ENCODE data around the gene SLC25A4.

DNA sequence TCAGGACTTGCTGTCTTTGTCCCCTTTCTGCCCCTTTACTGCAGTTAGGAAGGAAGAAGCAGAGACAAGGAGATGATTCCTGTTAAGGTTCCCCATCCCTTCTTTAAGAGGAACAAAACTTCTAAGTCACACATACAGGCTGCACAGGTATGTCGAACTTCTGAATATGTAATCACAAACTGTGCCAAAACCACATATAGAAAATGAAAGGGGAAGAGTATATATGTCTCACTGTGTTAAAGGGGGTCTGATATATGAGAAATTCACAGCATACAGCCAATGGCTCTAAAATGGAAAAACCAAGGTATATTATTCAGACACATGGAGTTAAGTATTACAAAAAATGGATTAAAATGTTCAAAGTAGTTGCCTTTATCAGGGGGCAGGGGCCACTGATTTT is 49.0 kb downstream of the SLC25A4 start:
- TF ChIP-seq, protein P1, sequence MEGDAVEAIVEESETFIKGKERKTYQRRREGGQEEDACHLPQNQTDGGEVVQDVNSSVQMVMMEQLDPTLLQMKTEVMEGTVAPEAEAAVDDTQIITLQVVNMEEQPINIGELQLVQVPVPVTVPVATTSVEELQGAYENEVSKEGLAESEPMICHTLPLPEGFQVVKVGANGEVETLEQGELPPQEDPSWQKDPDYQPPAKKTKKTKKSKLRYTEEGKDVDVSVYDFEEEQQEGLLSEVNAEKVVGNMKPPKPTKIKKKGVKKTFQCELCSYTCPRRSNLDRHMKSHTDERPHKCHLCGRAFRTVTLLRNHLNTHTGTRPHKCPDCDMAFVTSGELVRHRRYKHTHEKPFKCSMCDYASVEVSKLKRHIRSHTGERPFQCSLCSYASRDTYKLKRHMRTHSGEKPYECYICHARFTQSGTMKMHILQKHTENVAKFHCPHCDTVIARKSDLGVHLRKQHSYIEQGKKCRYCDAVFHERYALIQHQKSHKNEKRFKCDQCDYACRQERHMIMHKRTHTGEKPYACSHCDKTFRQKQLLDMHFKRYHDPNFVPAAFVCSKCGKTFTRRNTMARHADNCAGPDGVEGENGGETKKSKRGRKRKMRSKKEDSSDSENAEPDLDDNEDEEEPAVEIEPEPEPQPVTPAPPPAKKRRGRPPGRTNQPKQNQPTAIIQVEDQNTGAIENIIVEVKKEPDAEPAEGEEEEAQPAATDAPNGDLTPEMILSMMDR (IDR thresholded peaks at IDR 0.05): no peak
- no peak for TF ChIP-seq ZFX (IDR thresholded peaks at IDR 0.05; ENCODE audit: borderline replicate concordance)

Measured in 22Rv1 (cell line).